Body of pancreas (tissue), 4 donors: ENCODE results near the gene MLKL.
A peak's percentile ranks its signal among the peaks of the same experiment; 100 is the strongest.

Source experiments
- CTCF ChIP-seq, 7 experiments: fragments of 450-650 bp in 4 of 7; fragments of 200-600 bp in 3 of 7; sonication (generic) in 3 of 7; IDR thresholded peaks; one replicate each; pipeline ENCODE4 v1.5.1; 2016 to 2019; ENCODE audit warnings: antibody characterized with exemption in 7 of 7
- POLR2A ChIP-seq, 3 donors: fragments of 450-650 bp; IDR thresholded peaks; one replicate each; pipeline ENCODE4 v1.6.1; 2016; ENCODE audit warnings: antibody characterized with exemption in 3 of 3, mild to moderate bottlenecking in 2 of 3

DNA sequence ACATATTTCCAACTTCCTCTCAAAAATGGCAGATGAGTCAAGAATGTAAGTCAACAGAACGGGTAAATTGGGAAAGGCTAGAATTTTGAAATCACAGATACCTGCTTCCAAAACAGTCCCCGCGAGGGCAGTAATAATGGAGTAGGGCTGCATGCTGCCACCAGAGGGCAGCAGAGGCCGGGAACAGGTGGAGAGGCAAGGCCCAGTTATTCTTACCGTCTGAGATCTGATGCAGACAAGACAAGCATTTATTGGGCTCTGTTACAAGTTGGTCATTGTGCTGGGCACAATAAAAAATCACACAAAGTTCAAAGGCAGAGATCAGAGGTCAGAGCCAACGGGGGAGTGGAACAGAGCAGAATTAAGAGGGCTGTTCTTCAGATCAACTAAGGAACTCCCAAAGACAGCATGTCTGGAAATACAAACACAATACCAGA lies 8.8 kb upstream of the MLKL start:
- no peak for TF ChIP-seq POLR2A (IDR thresholded peaks at IDR 0.05)
- TF ChIP-seq CTCF (IDR thresholded peaks at IDR 0.05), result peak; percentile 87 to 98 (median 96)
